NCI-H2029 (cell line): ENCODE measurements around the gene SLC25A11.

Source experiments
- DNase-seq: peaks from one replicate; lab custom pipeline; 2025; lab: John Stamatoyannopoulos, UW

SLC25A11 gene

DNA sequence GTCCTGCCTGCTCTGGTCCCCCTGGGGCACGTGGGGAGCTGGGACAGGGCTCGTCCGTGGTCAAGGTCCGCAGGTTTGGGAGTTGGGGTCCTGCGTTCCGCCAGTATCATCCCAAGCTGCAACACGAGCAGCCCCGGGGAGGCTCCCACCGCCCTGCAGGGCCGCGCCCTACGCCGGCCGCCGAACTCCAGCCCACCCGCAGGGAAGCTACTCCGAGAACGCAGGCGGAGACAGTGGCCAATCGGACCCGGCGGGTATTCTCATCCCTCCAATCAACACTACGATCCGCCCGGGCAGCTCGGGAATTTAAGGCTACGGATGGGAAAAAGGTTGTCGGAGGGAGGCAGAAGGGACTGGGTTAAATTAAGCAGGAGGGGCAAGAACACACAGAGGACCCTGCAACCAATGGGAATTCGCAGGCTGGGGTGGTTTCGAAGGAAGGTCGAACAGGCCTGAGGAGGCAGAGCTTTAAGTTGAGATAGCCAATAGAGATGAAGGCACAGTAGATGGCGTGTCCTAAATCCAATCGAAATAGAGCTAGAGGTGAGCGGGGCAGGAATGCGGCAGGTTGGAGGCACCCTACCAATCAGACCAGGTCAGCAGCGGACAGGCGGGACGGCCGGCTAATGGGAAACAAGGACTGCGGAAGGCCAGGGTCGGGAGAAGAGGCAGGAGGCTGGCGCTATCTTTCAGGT lies 27.1 kb upstream of the SLC25A11 start:
- DNase-seq, result peak; percentile 90

DNA sequence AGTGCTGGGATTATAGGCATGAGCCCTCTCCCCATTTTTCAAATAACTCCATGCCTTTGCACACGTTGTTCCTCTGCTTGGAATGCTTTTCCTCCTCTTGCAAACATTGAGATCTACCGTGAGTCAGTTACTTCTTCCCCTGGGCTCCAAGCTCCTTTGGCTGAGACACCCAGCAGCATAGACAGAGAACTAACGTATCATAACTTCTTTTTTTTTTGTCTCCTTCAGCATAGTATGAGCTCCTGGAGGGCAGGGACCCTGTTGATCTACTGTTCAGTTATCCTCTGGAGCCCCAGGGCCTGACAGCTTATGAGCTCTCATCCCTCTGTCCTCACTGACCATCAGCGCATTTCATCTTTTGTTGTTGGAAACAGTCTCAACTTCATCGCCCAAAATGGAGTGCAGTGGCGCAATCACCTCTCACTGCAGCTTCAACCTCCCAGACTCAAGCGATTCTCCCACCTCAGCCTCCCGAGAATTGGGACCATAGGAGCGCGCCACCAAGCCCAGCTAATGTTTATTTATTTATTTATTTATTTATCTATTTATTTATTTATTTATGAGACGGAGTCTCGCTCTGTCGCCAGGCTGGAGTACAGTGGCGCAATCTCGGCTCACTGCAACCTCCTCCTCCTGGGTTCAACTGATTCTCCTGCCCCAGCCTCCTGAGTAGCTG lies 25.6 kb upstream of the SLC25A11 start:
- no peak for DNase-seq

DNA sequence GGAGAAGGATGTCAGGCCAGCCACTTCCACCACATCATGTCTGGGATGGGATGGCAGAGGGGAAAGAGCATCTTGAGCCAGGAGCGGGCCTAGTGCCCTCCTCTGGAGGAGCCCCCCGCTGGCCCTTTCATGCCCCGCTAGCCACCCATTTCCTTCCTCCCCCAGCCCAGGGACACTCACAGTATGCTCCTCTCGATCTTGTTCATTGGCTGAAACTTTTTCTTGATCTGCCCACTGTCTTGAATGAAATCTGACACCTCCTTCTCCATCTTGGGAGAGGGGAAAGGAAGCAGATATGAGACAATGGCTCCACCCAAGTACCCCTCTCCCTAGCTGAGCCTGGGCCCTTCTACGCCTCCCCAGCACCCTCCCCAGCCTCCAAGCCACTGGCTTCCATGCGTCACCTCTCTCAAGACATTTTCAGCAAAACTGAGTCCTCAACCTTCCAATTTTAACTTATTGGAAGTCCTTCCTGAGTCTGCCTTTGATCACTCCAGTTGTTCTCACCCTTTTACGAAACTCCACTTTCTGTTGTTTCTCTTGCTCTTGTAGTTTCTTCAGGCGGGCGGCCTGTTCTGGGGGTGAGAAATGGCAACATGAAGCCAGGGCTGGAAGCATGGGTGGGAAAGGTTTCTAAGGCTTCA lies 20.6 kb upstream of the SLC25A11 start:
- DNase-seq, result no peak

DNA sequence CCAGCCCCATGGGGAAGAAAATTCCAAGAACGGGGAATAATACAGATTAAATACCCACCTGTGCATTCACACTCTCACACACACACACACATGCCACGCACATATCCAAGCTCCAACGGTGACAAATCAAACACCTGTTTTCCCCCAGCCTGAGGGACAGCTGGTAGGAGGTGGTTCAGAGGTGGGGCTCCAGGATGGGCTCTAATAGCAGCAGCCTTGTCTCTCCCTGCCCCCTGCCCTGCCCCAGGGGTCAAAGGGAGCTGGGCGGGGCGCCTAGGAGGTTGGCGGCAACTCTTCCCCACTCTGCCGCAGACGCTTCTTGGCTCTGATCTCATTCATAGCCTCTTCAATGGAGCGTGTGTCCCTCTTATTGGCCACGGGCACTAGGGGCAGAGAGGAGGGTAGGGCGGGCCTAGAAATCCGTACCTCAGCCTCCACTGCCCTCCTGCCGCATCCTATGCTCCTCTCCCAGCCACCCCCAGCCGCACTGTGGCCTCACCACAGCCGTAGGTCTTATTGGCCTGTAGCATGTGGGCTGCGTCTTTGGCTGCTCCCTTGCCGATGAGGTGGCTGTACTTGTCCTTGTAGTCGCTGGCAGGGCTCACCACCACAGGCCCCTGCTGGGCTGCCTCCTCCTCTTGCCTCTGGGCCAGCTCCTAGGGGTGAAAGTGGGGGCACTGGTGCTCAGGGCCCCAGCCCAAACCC lies 19.6 kb upstream of the SLC25A11 start:
- no peak for DNase-seq

DNA sequence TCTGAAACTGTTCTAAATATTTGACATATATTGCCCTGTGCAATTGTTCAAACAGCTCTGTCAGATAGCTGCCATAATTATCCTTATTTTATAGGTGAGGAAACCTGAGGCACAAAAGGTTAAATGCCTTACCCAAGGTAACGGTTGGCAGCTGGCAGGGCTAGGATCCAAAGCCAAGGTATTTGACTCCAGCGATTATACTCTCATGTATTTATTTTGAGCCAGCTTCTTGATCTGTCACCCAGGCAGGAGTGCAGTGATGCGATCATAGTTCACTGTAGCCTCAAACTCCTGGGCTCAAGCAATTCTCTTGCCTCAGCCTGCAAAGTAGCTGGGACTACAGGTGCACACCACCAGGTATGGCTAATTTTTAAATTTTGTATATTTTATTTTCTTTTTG lies 18.3 kb upstream of the SLC25A11 start:
- DNase-seq, result no peak

DNA sequence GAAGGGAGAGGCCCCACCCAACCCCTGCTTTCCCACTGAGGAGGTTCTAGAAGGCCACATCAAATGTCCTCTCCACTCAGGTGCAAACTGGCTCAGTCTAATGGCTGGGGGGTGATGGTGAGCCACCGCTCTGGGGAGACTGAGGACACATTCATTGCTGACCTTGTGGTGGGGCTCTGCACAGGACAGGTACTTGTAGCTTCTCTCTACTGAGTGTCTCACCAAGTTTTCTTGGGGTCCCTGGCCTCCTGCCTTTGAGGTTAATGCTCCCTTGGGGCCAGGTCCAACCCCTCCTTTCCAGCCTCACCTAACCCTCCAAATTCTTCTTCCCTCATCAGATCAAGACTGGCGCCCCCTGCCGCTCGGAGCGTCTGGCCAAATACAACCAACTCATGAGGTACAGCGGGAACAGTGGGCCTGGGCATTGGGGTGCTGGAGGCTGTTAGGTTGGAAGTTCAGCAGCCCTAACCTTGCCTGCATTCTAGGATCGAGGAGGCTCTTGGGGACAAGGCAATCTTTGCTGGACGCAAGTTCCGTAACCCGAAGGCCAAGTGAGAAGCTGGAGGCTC lies 16.7 kb upstream of the SLC25A11 start:
- DNase-seq, result no peak

DNA sequence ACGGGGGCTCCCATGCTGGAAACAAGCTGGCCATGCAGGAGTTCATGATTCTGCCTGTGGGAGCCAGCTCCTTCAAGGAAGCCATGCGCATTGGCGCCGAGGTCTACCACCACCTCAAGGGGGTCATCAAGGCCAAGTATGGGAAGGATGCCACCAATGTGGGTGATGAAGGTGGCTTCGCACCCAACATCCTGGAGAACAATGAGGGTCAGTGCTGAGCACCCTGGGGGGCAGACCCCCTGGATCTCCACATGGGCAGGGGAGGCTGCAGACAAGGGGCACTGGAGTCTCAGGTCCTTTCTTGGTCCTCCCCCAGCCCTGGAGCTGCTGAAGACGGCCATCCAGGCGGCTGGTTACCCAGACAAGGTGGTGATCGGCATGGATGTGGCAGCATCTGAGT lies 15.2 kb upstream of the SLC25A11 start:
- DNase-seq, result no peak

DNA sequence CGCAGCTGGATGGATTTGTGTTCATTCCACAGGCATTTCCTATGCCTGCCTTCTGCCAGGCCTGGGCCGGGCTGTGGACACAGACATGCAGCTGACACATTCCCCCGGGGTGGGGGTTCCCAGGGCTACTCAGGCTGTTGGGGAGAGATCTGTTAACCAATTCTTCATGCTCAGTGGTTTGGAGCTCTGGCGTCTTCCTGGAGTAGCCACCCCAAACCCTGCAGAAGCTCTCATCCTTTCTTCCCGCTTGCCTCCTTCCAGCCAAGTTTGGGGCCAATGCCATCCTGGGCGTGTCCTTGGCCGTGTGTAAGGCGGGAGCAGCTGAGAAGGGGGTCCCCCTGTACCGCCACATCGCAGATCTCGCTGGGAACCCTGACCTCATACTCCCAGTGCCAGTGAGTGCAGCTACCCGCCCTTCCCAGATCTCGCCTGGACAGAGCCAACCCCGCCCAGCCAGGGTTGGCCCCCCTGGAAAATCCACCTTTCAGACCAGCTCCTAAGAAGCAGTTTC lies 13.7 kb upstream of the SLC25A11 start:
- no peak for DNase-seq

DNA sequence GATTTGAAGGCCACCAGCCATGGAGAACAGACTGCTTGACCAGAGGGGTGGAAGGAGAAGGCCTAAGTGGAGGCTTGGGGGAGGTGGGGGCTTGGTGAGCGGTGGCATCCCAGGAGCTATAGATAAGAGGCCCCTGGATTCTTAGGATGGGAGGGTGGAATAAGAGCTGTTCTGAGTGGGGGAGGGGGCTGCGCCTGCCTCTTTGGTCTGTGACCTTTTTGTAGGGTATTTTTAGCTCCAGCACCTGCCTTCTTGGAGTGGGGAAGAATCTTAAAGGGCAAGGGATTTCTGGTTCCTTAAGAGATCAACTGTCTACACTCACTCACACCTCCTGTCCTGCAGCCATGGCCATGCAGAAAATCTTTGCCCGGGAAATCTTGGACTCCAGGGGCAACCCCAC lies 11.6 kb upstream of the SLC25A11 start:
- no peak for DNase-seq

DNA sequence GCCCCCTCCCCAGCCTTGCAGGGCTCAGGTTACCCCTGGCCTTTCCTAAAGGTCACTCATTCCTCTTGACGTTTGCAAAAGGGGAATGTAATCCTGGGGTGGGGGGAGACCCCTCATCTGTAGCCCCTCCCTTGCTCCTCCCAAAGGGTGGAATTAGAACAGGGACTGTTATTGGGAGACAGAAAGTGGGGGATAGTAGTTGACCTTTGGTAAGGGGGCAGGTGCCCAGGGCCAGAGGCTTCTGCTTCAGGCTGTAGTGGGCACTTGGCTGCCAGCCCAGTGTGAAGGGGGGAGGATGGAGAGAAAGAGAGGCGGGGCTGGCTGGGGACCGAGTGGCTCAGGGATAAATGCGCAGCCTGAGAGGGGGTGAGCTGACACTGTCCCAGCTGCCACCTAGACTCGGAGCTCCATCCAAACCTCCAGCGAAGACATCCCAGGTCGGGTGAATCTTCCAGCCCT lies 10.9 kb upstream of the SLC25A11 start, which contains the start of gene ENO3:
Gene ENO3, plus strand, starts transcription at position 374 of the 459 bp plus-strand sequence. CDS start 711 bp downstream, outside the sequence.
- DNase-seq, result peak; percentile 6

DNA sequence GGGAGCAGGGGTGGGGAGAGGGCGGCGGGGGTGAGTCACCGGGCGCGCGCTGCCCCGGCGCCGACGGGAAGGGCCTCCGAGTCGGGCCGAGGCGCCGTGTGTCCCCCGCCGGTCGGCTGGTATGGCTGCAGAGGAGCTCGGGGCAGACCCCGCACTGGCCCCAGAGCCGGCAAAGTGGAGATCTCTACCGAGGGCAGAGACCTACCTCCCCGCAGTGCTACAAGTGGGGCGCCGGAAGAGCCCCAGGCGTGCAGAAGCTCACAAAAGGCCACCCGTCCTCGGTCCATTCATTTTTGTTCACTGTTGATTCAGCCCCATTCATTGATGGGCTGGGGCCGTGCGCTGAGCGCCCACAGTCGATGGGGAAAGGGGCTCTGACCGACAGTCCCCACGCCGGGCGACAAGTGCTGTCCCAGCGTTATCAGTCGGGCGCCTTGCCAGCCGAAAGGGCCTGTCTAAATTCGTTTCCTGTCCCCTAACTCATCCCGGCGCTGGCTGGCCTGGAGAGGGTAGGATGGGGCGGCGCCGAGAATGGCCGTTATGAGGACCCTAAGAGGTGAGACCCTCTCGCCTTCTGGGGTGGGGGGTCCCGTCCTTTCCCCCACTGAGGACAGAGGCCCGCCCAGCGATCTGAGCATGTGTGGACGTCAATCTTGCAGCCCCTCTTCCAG lies 10.4 kb upstream of the SLC25A11 start:
- peak; percentile 31 for DNase-seq

DNA sequence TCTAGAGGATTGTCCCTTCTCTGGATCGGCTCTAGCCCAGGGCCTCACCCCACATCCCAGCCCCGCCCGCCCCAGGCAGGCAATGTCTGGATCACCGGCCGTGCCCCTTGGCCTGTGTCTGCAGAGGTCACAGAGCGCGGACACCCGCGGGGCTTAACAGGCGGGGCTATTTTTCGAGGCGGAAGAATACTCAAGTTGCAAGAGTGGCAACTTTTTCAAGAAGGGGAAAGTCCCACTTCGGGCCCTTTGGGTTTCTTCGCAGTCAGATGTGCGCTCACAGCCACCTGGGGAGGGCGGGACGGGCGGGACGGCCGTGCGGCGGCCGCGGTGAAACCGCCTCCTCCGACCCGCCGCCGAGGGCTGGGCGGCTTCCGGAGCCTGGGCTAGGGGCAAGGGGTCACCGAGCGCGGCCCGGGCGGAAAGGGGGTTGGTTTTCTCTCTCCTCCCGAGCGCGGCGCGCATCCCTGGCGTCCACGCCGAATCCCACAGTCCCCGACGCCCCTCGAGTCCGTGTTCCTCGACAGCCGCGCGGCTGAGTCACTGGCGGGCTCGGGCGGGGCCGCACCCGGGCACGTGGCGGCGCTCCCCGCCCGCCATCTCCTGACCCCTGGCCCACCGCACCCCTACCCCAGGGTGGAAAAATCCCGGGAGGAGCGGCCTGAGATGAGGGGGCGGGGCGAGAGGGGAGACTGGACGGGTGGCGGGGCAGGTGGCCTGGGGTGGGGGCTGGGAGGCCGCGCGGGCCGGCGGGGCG lies 9.7 kb upstream of the SLC25A11 start:
- DNase-seq, result no peak

DNA sequence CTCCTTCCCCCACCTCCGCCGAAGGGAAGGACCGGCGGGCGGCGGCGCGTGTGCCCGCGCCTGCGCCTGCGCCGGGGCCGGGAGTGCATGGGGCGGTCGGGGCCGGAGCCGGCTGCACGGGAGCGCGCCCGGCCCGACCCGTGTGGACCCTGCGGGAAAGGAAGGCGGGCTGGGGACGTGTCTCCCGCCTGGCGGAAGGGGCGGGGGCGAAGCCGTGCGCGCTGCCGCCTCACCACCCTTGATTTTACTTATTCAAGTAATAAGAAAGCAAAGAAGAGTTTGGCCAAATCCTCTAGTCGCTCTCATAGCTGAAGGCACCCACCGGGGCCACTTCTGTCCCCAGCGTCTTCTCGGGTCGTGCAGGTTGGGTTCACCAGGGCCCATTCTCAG lies 9.1 kb upstream of the SLC25A11 start:
- peak; percentile 69 for DNase-seq

DNA sequence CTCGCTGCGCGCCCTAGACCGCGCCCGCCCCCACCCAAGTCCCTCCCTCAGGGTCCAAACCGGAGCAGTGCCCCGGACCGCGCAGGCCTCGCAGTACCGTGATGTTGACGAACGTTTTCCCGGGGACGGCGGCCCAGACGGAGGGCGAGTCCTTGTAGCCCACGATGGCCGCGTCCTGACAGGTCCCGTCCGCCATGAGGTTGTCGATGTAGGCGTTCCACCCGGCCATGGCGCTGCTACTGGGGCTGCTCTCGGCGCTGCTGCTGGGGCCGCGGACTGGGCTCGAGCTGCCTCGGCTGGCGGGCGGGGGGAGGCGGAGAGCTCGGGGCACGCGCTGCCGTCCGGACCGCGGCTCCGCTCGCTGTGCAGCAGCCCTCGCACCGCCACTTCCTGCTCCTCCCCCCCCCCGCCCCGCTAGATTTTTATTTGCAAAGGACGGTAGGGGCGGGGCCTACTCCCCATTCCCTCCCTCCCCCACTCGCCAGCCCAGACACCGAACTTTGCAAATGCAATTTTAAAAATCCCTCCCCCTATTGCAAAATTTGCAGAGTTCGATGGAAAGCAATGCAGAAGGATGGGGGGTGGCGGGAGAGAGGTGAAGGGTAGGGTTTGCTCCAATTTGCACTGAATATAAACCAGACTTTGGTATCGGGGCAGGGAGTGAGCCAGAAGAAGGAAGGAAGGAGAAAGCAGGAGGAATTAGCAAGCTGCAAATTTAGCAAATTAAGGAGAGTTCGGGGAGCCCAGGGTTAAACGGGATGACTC lies 8.5 kb upstream of the SLC25A11 start, which contains the start of gene PFN1:
Gene PFN1, minus strand, starts transcription at position 365 of the 765 bp plus-strand sequence. Its CDS starts 136 bp downstream, at position 229.
- DNase-seq, result peak; percentile 69

DNA sequence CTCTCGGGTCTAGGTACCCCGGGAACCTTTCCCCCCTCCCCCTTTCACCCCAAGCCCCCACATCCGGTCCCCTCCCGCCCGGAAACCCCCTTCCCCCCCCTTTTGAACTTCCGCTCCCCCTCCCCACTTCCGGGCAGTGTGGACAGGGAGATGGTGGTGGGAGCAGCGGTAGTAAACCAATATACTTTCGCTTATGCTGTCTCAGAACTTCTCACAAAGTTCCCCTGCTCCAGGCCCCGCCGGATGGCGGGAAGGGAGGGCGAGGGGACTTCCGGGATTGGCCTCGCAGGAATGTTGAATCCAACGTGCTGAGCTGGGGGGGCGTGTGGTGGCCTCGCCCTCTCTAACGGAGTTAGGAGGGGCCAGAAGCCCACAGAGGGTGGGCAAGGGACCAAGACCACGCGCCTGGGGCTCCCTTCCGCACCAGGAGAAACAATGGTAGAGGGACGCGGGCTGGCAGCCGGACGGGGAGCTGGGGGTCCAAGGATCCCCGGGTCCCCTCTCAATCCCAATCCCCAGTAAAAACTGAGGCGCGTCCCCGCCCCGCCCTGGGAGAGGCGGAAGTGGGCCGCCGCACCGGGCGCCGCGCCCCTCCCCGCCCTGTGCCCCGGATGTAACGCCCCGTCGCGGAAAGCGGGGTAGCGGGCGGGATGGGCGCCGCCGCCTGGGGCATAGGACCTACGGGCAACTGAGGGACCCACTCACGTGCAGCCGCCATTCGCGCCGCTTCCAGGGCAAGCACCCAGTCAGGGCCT lies 7.7 kb upstream of the SLC25A11 start:
- no peak for DNase-seq

DNA sequence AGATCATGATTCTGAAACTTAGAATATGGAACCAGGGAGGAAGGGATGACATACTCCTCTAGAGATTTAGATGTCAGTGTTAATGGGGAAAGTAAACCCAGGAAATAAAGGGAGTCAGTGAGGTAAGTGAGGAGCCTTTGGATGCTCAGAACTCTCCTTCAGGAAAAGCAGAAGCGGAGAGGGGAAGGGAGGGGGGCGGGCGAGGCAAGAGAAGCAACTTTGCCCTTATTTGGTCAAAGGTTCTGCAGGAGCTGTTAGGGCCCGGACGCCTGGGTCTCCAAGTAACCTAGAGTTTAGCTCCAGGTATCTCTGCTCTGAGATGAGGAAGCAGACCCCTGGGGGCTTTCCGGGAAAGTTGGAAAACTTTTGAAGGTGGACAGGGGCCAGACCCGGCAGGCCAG lies 7.2 kb upstream of the SLC25A11 start:
- DNase-seq, result no peak

DNA sequence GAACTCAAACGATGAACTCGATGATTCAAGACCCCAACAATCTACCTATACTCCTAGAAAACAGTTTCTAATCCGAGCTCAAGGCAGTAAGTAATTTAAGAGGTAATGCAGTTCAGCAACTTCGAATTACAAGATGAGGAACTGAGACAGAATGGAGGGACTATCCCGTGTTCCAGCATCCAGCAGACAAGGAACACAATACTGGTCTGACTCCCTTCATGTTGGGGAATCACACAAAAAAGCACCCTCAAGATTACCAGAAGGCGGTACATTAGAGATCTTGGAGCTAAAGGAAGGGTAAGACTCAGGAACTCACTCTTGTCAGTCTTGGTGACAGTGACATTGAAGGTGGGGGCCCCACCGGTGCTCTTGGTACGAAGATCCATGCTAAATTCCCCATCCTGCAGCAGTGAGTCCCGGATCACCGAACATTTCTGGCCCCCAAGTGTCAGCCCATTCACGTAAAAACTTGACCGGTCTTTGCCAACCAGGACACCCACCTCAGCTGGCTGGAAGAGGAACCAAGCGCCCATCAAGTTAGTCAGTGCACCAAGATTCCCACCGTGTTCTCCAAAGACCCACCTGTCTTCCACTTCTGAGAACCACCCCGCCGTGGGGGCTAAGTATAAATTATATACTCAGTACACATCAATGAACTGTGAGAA lies 6.6 kb upstream of the SLC25A11 start:
- no peak for DNase-seq

DNA sequence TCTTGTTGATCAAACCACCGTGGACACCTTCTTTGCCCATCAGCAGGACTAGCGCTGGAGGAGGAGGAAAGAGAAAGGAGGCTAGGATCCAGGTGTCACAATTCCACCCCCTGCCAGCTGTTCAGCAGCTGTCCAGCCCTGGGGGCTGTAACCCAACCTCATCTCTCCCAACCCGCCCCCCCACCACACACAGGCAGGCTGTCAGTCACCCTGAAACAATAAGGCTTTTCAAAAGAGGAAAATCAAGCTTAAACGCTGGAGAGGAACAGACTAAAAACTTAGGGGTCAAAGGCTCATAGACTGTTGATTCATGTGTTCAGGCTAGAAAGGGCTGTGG lies 6.1 kb upstream of the SLC25A11 start:
- no peak for DNase-seq
